LNCaP clone FGC (cell line): ENCODE results near the gene NOSIP.

Source experiments
- DNase-seq: peaks from one replicate; pipeline ENCODE4 v3.0.0-alpha.2; 2011; ENCODE audit warnings: low read depth
- H3K4me3 ChIP-seq: 2 replicates; pipeline ENCODE4 v1.5.1; 2011; ENCODE audit warnings: mild to moderate bottlenecking, low read depth, low read length, control low read depth
- TF ChIP-seq, protein P1 (sequence below): IDR thresholded peaks from 2 replicates; pipeline ENCODE4 v1.5.1; 2012; ENCODE audit warnings: mild to moderate bottlenecking; ENCODE audit not compliant: control insufficient read depth, insufficient read depth; ENCODE audit errors: extremely low read depth

Gene NOSIP

DNA sequence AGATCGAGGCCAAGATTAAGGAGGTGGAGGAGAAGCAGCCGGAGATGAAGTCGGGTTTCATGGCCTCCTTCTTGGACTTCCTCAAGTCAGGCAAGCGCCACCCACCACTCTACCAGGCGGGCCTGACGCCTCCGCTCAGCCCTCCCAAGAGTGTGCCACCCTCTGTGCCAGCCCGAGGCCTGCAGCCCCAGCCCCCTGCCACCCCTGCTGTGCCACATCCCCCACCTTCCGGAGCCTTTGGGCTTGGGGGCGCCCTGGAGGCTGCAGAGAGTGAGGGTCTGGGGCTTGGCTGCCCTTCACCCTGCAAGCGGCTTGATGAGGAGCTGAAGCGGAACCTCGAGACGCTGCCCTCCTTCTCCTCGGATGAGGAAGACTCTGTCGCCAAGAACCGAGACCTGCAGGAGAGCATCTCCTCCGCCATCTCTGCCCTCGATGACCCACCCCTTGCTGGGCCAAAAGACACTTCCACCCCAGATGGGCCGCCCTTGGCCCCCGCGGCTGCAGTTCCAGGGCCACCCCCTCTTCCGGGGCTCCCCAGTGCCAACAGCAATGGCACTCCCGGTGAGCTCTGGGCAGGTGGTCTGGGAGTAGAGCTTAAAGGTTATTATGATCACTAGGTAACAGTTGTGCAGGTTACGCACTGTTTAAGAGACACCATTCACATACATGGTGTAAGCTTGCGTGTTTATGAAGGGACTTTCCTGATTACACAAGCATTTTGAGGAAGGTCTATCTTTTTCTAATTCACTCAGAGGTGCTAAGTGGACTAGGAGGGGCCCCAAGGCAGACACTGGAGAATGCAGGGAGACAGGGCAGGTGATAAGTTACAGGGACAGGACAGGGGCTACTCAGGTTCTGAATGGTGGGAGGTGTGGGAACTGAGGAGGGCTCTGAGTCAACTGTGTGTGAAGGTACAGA is 19.3 kb upstream of the NOSIP start:
- no peak for DNase-seq
- TF ChIP-seq, protein P1, sequence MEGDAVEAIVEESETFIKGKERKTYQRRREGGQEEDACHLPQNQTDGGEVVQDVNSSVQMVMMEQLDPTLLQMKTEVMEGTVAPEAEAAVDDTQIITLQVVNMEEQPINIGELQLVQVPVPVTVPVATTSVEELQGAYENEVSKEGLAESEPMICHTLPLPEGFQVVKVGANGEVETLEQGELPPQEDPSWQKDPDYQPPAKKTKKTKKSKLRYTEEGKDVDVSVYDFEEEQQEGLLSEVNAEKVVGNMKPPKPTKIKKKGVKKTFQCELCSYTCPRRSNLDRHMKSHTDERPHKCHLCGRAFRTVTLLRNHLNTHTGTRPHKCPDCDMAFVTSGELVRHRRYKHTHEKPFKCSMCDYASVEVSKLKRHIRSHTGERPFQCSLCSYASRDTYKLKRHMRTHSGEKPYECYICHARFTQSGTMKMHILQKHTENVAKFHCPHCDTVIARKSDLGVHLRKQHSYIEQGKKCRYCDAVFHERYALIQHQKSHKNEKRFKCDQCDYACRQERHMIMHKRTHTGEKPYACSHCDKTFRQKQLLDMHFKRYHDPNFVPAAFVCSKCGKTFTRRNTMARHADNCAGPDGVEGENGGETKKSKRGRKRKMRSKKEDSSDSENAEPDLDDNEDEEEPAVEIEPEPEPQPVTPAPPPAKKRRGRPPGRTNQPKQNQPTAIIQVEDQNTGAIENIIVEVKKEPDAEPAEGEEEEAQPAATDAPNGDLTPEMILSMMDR = no peak

DNA sequence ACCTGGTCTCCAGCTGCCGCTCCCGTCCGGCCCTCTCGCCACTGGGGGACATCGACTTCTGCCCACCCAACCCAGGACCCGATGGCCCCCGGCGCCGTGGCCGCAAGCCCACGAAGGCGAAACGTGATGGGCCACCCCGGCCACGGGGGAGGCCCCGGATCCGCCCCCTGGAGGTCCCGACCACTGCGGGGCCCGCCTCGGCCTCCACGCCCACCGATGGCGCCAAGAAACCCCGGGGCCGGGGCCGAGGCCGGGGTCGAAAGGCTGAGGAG is 17.3 kb upstream of the NOSIP start:
- no peak overlapping the region for H3K4me3 ChIP-seq
- TF ChIP-seq, protein P1 = no peak
- no peak for DNase-seq

More for the DNA sequence above, 19.3 kb upstream of the NOSIP start:
- no peak overlapping the region for H3K4me3 ChIP-seq

DNA sequence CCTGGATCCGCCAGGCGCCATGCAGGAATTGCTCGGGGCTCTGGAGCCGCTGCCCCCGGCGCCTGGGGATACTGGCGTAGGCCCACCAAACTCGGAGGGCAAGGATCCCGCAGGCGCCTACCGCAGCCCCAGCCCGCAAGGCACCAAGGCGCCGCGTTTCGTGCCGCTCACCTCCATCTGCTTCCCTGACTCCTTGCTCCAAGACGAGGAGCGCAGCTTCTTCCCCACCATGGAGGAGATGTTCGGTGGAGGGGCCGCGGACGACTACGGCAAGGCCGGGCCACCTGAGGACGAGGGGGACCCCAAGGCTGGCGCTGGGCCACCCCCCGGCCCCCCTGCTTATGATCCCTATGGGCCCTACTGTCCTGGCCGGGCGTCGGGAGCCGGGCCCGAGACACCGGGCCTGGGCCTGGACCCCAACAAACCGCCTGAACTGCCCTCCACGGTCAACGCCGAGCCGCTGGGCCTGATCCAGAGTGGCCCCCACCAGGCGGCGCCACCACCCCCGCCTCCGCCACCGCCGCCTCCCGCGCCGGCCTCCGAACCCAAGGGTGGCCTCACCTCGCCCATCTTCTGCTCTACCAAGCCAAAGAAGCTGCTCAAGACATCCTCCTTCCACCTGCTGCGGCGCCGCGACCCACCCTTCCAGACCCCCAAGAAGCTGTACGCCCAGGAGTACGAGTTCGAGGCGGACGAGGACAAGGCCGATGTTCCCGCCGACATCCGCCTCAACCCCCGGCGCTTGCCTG is 16.8 kb upstream of the NOSIP start:
- TF ChIP-seq, protein P1 = 0 out of 2 replicates have a peak, but pooled peaks have one; percentile 6
- H3K4me3 ChIP-seq = no peak overlapping the region
- no peak for DNase-seq

DNA sequence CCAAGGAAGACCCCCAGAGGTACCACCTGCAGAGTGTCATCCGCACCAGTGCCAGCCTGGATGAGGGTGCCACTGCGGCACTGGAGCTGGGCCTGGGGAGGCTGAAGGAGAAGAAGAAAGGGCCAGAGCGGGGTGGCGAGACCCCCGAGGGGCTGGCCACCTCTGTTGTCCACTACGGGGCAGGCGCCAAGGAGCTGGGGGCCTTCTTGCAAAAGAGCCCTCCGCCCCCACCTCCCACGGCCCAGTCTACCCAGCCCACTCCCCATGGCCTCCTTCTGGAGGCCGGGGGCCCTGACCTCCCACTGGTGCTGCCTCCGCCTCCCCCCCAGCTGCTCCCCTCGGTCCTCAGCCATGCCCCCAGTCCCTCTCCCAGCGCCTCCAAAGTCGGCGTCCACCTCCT is 16.1 kb upstream of the NOSIP start:
- H3K4me3 ChIP-seq = no peak overlapping the region
- DNase-seq = no peak
- TF ChIP-seq, protein P1 = no peak

DNA sequence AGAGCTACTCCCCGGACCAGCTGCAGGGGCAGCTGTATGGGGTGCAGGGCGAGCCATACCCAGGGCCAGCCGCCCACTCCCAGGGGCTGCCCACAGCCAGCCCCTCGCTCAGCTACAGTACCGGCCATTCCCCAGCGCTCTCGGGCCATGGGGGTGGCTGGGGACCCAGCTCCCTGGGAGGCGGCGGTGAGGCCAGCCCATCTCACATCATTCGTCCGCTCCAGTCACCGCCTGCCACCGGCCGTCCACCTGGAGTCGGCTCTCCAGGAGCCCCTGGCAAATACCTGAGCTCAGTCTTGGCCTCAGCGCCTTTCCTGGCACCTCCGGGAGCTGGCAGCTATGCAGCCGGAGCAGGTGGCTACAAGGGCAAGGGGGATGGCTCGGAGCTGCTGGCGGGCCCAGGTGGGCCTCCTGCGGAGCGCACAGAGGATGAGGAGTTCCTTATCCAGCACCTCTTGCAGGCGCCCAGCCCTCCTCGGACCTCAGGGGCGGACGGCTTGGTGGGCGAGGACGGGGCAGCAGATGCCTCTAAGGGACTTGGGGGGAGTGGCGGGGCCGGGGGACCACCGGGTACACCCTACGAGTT is 15.6 kb upstream of the NOSIP start:
- DNase-seq = no peak
- no peak overlapping the region for H3K4me3 ChIP-seq
- TF ChIP-seq, protein P1 = no peak

DNA sequence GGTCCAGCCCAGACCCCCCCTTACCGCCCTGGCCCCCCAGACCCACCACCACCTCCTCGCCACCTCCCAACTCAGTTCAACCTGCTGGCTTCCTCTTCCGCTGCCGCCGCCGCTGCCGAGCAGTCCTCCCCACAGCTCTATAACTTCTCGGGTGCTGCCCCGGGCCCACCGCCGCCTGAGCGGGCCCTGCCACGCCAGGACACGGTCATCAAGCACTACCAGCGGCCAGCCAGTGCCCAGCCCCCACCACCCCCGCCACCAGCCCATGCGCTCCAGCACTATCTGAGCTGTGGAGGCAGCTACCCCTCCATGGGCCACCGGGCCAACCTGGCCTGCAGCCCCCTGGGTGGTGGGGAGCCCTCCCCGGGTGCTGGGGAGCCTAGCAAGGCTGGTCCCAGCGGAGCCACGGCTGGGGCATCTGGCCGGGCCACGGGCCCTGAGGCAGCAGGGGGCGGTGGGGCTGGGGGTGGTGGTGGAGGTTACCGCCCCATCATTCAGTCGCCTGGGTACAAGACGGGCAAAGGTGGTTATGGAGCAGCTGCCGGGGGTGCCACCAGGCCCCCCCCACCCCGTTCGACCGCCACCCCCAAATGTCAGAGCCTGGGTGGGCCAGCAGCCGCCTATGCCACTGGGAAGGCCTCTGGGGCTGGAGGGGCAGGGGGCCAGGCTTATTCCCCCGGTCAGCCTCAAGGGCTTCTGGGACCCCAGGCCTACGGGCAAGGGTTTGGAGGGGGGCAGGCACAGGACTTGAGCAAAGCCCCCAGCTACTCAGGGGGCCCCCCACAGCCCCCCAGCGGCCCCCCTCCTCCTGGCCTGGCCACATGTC is 14.8 kb upstream of the NOSIP start:
- TF ChIP-seq, protein P1 = no peak
- no peak overlapping the region for H3K4me3 ChIP-seq
- DNase-seq = no peak
